AG08395 (cell line): Measurements from ENCODE around the gene NLRP13.

Source experiments
- DNase-seq: peaks from one replicate; pipeline ENCODE4 v3.0.0; 2012; ENCODE audit warnings: mixed read lengths, low spot score

Gene NLRP13

DNA sequence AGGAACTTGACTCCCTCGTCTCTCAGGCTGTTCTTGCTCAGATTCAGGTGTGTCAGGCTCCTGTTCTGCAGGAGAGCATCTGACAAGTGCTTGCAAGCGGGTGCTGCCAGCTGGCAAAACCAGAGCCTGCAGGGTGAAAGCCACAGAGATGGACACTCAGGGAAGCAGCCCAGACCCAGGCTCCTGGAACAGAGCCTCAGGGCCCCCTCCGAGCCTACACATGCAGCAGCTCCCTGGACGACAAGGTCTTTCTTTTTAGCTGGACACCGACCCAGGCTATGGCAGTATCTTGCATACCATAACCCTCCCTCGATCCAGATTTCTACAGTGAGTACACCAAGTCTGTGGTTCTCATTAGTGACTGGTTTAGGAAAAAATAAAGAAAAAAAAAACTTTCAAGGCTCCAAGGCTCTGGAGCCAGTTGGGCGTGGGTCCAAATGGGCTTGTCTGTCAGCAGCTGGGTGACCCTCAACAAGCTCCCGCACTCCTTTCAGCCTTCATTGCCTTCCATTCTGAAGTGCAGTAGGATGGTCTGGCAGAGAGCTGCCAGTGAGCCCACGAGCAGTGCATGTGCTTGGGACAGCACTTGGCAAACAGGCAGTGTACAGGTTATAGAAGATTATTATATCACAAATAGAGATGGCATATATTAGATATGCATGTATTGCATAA lies 29.9 kb downstream of the NLRP13 start:
- DNase-seq = no peak

DNA sequence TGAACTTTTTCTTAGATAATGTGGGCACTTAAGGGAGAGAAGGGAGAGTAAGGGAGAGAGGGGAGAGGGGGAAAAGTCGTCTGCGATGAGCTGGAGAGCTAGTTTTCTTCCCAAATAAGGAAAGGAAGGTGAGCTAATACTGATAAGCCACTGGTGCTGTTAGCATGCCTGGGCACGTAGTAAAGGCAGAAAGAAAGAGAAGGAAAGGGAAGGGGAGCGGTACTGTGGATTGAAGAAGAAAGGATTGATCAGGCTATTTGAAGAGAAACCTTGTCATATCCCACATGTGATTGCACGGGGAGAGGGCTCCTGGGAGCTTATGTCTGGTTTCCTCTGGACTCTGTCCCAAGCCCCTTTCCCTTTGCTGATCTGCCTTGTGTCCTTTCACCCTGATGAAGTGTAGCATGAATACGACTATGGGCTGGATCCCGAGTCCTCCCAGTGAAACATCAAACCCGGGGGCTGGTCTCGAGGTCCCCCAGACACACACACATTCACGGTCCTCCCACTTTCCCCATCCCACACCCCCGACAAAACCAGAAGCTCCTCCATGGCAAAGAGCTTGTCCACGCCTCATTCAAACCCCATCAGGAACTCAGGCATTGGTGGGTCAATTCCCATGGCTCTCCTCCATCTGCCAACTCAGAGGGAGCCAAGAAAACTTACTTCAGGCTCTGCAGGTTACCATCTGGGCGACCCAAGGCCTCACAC lies 30.6 kb downstream of the NLRP13 start:
- DNase-seq = no peak

GRCh38 chr19:55898911-55899310 lies 33.2 kb downstream of the NLRP13 start:
- DNase-seq = no peak

DNA sequence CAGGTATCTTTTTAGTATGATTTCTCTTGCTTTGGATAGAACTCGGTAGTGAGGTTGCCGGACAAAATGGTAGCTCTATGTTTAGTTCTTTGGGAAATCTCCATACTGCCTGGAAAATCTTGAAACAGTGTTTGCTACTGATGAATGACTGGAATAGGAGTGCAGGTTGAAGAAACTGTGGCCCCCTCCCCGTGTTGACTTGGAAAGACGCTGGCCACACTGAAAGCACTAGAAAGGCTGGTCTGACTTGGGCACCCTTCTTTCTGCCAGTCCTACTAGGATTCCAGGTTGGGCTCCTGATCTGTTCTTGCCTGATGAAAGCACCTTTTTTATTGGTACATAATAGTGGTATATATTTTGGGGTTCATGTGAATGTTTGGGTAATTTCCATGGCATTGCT lies 49.5 kb downstream of the NLRP13 start:
- DNase-seq = no peak

DNA sequence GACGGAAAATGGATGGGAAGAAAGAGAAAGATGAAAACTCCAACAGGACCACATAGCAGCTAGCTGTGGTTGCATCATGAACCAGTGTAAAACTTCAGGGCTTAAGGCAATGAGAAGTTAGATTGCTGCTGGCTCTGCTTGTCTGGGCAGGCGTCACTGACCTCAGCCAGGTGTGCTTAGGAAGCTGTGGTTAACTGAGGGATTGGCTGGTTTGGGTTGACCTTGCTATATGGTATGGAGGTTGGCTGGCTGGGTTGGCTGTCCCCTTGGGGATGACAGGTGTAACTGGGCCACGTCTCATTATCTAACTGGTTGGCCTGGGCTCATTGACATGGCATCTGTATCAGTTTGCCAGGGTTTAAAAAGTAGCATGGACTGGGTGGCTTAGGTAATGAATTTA lies 54.9 kb downstream of the NLRP13 start:
- DNase-seq = no peak

DNA sequence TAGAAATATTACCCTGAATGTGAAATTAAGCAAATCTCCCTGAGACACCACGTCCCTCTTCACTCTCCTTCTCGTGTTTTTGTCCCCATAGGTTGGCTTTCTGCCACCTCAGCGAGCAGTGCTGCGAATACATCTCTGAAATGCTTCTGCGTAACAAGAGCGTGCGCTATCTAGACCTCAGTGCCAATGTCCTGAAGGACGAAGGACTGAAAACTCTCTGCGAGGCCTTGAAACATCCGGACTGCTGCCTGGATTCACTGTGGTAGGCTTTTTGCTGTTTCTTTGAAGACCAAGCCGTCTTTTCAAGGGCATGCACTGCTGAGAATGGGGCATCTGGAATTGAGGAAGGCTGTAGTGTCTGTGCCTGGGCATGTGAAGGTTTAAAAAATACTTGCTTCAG lies 61.4 kb downstream of the NLRP13 start:
- DNase-seq = no peak

DNA sequence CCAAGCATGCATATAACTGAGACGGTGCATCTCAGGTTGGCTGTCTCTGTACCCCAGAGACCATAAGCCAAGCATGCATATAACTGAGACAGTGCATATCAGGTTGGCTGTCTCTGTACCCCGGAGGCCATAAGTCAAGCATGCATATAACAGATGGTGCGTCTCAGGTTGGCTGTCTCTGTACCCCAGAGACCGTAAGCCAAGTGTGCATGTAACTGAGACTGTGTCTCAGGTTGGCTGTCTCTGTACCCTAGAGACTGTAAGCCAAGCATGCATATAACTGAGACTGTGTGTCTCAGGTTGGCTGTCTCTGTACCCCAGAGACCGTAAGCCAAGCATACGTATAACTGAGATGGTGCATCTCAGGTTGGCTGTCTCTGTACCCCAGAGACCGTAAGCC lies 65.0 kb downstream of the NLRP13 start:
- DNase-seq = no peak

- no peak for DNase-seq
Observed at GRCh38 chr19:55866521-55866920, 65.6 kb downstream of the NLRP13 start.

DNA sequence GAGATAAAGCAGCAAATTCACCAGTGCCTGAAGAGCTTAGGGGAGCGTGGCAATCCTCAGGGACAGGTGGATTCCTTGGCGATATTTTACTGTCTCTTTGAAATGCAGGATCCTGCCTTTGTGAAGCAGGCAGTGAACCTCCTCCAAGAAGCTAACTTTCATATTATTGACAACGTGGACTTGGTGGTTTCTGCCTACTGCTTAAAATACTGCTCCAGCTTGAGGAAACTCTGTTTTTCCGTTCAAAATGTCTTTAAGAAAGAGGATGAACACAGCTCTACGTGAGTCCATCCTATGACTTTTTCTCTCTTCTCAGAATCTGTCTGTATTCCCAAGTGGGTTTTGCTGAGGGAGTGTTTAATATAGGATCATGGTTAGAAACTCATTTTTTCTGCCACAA lies 73.2 kb downstream of the NLRP13 start:
- DNase-seq = no peak

GRCh38 chr19:55858401-55858800 lies 73.7 kb downstream of the NLRP13 start:
- no peak for DNase-seq

- no peak for DNase-seq
Observed at GRCh38 chr19:55857974-55858373, 74.2 kb downstream of the NLRP13 start.

- DNase-seq = no peak
Observed at GRCh38 chr19:55857149-55857548, 75.0 kb downstream of the NLRP13 start.

- no peak for DNase-seq
Observed at GRCh38 chr19:55855160-55855559, 77.0 kb downstream of the NLRP13 start.
